SKM-1 (cell line): Measurements from ENCODE around the gene LATS1.
A peak's percentile ranks its signal among the peaks of the same experiment; 100 is the strongest.
"Not testable (repeated sequence)": the region's sequence is repeated elsewhere in the genome, so short reads cannot be mapped to it uniquely, and the experiment has no call there.

ENCODE experiments used
- DNase-seq: peaks from one replicate; lab custom pipeline; 2025; ENCODE audit not compliant: unreplicated experiment; lab: John Stamatoyannopoulos, UW

Gene LATS1

GRCh38 chr6:149672265-149672664 lies 45.6 kb downstream of the LATS1 start:
- DNase-seq: not testable (repeated sequence)

GRCh38 chr6:149660028-149660427 lies 57.9 kb downstream of the LATS1 start:
- DNase-seq: no peak

GRCh38 chr6:149657441-149657840 lies 60.5 kb downstream of the LATS1 start:
- no peak for DNase-seq

- DNase-seq: no peak
These were observed 66.8 kb downstream of the LATS1 start for GRCh38 chr6:149651056-149651455.

GRCh38 chr6:149648148-149649145 lies 69.5 kb downstream of the LATS1 start, which contains the start of gene KATNA1:
Gene KATNA1, minus strand, starts transcription at chr6:149648714. Its CDS starts 10,167 bp downstream, at chr6:149638547.
- DNase-seq: peak; percentile 76

- no peak for DNase-seq
These were observed 71.3 kb downstream of the LATS1 start for GRCh38 chr6:149646599-149646998.

GRCh38 chr6:149642829-149643580 lies 74.9 kb downstream of the LATS1 start:
- DNase-seq: no peak

GRCh38 chr6:149636124-149636523 lies 81.8 kb downstream of the LATS1 start:
- no peak for DNase-seq

- DNase-seq: no peak
These were observed 83.6 kb downstream of the LATS1 start for GRCh38 chr6:149634315-149634714.

- no peak for DNase-seq
These were observed 88.9 kb downstream of the LATS1 start for GRCh38 chr6:149628875-149629510.

GRCh38 chr6:149627672-149628071 lies 90.2 kb downstream of the LATS1 start:
- DNase-seq: no peak

GRCh38 chr6:149615805-149616204 lies 102.1 kb downstream of the LATS1 start:
- no peak for DNase-seq

GRCh38 chr6:149614337-149614736 lies 103.6 kb downstream of the LATS1 start:
- no peak for DNase-seq

GRCh38 chr6:149608381-149608982 lies 109.4 kb downstream of the LATS1 start:
- DNase-seq: no peak
